CD4-positive, alpha-beta memory T cell (primary cell): ENCODE measurements around the gene RPAP3. TPM values are rescaled to one million over a fixed set of nuclear protein-coding genes. Genes with fewer than 3 reads are reported as not detected.
"Not testable (repeated sequence)": the region's sequence is repeated elsewhere in the genome, so short reads cannot be mapped to it uniquely, and the experiment has no call there.

Experiments
- CTCF ChIA-PET: fragments of 350-600 bp; sonication (Branson Sonifier 250); formaldehyde crosslinking; loops from one replicate; lab custom pipeline; 2021; ENCODE audit warnings: inconsistent platforms; ENCODE audit not compliant: partially characterized antibody; lab: Charles Lee
- POLR2A ChIA-PET: fragments of 350-600 bp; sonication (Branson Sonifier 250); formaldehyde crosslinking; loops from one replicate; lab custom pipeline; 2021; ENCODE audit not compliant: partially characterized antibody; lab: Charles Lee
- DNase-seq, 5 donors: peaks; one replicate each; pipeline versions ENCODE4 v3.0.0 to v3.0.0-alpha.2; 2020 to 2022; ENCODE audit warnings: mixed read lengths in 1 of 5
- H3K27ac ChIP-seq: one replicate; pipeline ENCODE4 v1.7.0; 2013; ENCODE audit warnings: low read depth, low read length
- H3K27me3 ChIP-seq: 2 replicates; pipeline ENCODE4 v1.7.0; 2013; ENCODE audit warnings: mild to moderate bottlenecking, low read length, moderate library complexity; ENCODE audit not compliant: insufficient read depth
- H3K36me3 ChIP-seq: 2 replicates; pipeline ENCODE4 v1.7.0; 2013; ENCODE audit warnings: mild to moderate bottlenecking, low read length, moderate library complexity; ENCODE audit not compliant: insufficient read depth
- H3K4me1 ChIP-seq: 2 replicates; pipeline ENCODE4 v1.7.0; 2013; ENCODE audit warnings: mild to moderate bottlenecking, low read length, moderate library complexity; ENCODE audit not compliant: insufficient read depth
- H3K4me3 ChIP-seq, 2 donors: one replicate each; pipeline ENCODE4 v1.7.0; 2013; ENCODE audit warnings: low read length in 2 of 2, mild to moderate bottlenecking in 1 of 2
- H3K9me3 ChIP-seq, 2 donors: one replicate each; pipeline ENCODE4 v1.7.0; 2013; ENCODE audit warnings: low read length in 2 of 2, control low read depth in 1 of 2; ENCODE audit not compliant: control insufficient read depth in 1 of 2
- H3K27ac Mint-ChIP-seq, 7 donors: one replicate each; pipeline ENCODE4 v1.8.0; 2020 to 2021; ENCODE audit warnings: mixed read lengths in 7 of 7, mild to moderate bottlenecking in 6 of 7, inconsistent platforms in 3 of 7, moderate library complexity in 3 of 7
- H3K27me3 Mint-ChIP-seq, 2 donors: one replicate each; pipeline ENCODE4 v1.8.0; 2020 to 2021; ENCODE audit warnings: mixed read lengths in 2 of 2
- H3K36me3 Mint-ChIP-seq, 2 donors: one replicate each; pipeline ENCODE4 v1.8.0; 2020 to 2021; ENCODE audit warnings: mixed read lengths in 2 of 2, inconsistent platforms in 1 of 2, mild to moderate bottlenecking in 1 of 2
- H3K4me1 Mint-ChIP-seq, 4 donors: one replicate each; pipeline ENCODE4 v1.8.0; 2020 to 2021; ENCODE audit warnings: mixed read lengths in 4 of 4, mild to moderate bottlenecking in 1 of 4
- H3K4me3 Mint-ChIP-seq, 8 donors: one replicate each; pipeline ENCODE4 v1.8.0; 2020 to 2021; ENCODE audit warnings: mixed read lengths in 8 of 8, mild to moderate bottlenecking in 7 of 8, moderate library complexity in 6 of 8, inconsistent platforms in 3 of 8
- H3K9me3 Mint-ChIP-seq, 8 donors: one replicate each; pipeline ENCODE4 v1.8.0; 2020 to 2021; ENCODE audit warnings: mixed read lengths in 8 of 8, mild to moderate bottlenecking in 5 of 8, inconsistent platforms in 3 of 8, moderate library complexity in 1 of 8
- intact Hi-C: fragments of 100-400 bp; cut with micrococcal nuclease; formaldehyde crosslinking; loops from one replicate; pipeline ENCODE4 v1.15.1; 2023
- polyA plus RNA-seq, 2 donors: library from polyadenylated mRNA; unstranded; fragments of 300-500 nt; fragmentation: Illumina TruSeq; gene quantifications; one replicate each; pipeline ENCODE4 v1.2.3, GENCODE V29; 2021
- total RNA-seq, 2 experiments: library from RNA; stranded (reverse); gene quantifications; one replicate each; pipeline ENCODE4 v1.2.3, GENCODE V29; 2021

RPAP3 gene
- total and polyA plus RNA-seq, 4 experiments from 2014 or later = 32.1 to 41.8 (median 37.1) TPM

DNA sequence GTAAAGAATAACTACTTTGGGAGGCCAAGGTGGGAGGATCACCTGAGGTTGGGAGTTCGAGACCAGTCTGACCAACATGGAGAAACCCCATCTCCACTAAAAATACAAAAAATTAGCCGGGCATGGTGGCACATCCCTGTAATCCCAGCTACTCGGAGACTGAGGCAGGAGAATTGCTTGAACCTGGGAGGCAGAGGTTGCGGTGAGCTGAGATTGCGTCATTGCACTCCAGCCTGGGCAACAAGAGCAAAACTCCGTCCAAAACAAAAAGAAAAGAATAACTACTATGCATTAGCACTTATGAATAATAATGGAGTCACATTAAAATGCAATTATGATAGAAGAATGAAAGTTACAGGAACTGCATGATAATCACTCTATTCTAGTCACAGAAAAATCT is 37.9 kb downstream of the RPAP3 start:
- H3K9me3 Mint-ChIP-seq, H3K4me1 Mint-ChIP-seq, CTCF ChIA-PET, intact Hi-C loops, H3K9me3 ChIP-seq, POLR2A ChIA-PET, H3K27ac ChIP-seq, H3K27me3 ChIP-seq, H3K4me3 ChIP-seq, H3K4me3 Mint-ChIP-seq, DNase-seq, H3K27ac Mint-ChIP-seq, H3K27me3 Mint-ChIP-seq, H3K4me1 ChIP-seq: not testable (repeated sequence)
- H3K36me3 ChIP-seq = peaks cover 21% of the 10 kb centered on the region
- peaks cover 37 to 64% of the 10 kb centered on the region in 2 donors for H3K36me3 Mint-ChIP-seq

DNA sequence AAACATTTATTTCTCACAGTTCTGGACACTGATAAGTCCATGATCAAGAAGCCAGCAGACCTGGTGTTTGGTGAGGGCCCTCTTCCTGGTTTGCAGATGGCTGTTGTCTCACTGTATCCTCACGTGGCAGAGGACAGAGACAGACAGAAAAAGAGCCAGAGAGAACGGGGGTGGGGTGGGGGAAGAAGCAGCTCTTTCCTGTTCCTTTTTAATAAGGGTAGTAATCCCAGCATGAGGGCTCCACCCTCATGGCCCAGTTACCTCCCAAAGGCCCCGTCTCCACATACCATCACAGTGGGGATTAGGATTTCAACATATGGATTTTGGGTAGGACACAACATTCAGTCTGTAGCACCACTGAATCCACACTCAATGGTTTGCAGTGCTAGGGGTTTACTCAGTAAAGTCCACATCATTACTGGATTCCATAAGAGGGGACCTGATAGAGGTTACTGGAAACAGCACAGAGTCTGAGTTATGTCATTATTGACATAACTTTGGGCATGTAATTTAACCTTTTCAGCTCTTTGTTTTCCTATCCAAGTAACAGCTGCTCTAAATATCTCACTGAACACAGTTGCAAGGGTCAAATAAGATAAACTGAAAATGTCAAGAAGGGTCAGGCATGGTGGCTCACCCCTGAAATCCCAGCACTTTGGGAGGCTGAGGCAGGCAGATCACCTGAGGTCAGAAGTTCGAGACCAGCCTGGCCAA is 53.2 kb downstream of the RPAP3 start:
- Histone ChIP-seq H3K27me3 (no peaks in the 10 kb centered on the region), H3K36me3 (no peaks in the 10 kb centered on the region), H3K27ac (no peak overlapping the region), H3K4me3 (no peak overlapping the region), H3K9me3 (no peaks in the 10 kb centered on the region), H3K4me1 (peaks cover 5% of the 10 kb centered on the region)
- no peak for DNase-seq
- H3K36me3 Mint-ChIP-seq = peaks cover 0 to 2% of the 10 kb centered on the region in 2 donors
- H3K27me3 Mint-ChIP-seq = no peaks in the 10 kb centered on the region
- ChIA-PET POLR2A (no interaction called here), CTCF (interaction anchor here (1.0 to 1.7 kb wide), 11 partner anchors 9 to 114 kb away, joined by 3 to 11 read pairs (median 5); no protein-coding TSS in a partner anchor)
- H3K4me1 Mint-ChIP-seq = peaks cover 5 to 10% (median 8%) of the 10 kb centered on the region in 4 donors
- intact Hi-C loops = loop anchor here (5.0 kb wide), 2 partner anchors 185 to 620 kb away; no protein-coding TSS in a partner anchor
- H3K9me3 Mint-ChIP-seq = no peaks in the 10 kb centered on the region
- peak overlapping the region in 3 of 7 donors; percentile 32 to 72 (median 38) for H3K27ac Mint-ChIP-seq
- H3K4me3 Mint-ChIP-seq = no peak overlapping the region

- H3K27me3 ChIP-seq = no peaks in the 10 kb centered on the region
- no peak overlapping the region for H3K4me3 ChIP-seq
- H3K4me1 Mint-ChIP-seq = peaks cover 5 to 10% (median 8%) of the 10 kb centered on the region in 4 donors
- no peaks in the 10 kb centered on the region for H3K9me3 Mint-ChIP-seq
- no peaks in the 10 kb centered on the region for H3K36me3 ChIP-seq
- DNase-seq = peak; percentile 55 to 64 (median 60)
- peaks cover 5% of the 10 kb centered on the region for H3K4me1 ChIP-seq
- H3K36me3 Mint-ChIP-seq = peaks cover 2 to 3% of the 10 kb centered on the region in 2 donors
- no peak overlapping the region for H3K27ac ChIP-seq
- no peaks in the 10 kb centered on the region for H3K9me3 ChIP-seq
- no peaks in the 10 kb centered on the region for H3K27me3 Mint-ChIP-seq
- peak overlapping the region in 6 of 7 donors; percentile 38 to 72 (median 70) for H3K27ac Mint-ChIP-seq
- H3K4me3 Mint-ChIP-seq = peak overlapping the region; percentile 37 to 77 (median 74)
- ChIA-PET CTCF (interaction anchor here (0.5 to 1.7 kb wide), 21 partner anchors 8 to 618 kb away, joined by 3 to 11 read pairs (median 4); partner anchors contain the start of gene SLC48A1), POLR2A (no interaction called here)
- intact Hi-C loops = loop anchor here (1.0 to 5.0 kb wide), 5 partner anchors 35 to 619 kb away; no protein-coding TSS in a partner anchor
These were observed 54.2 kb downstream of the RPAP3 start for GRCh38 chr12:47651368-47652254.

- H3K36me3 Mint-ChIP-seq = peaks cover 2 to 10% of the 10 kb centered on the region in 2 donors
These were observed 55.4 kb downstream of the RPAP3 start for GRCh38 chr12:47650469-47650868.

GRCh38 chr12:47649381-47649780 is 56.4 kb downstream of the RPAP3 start:
- H3K4me1 ChIP-seq = peaks cover 5% of the 10 kb centered on the region
- Mint-ChIP-seq H3K4me1 (peaks cover 5 to 10% (median 8%) of the 10 kb centered on the region in 4 donors), H3K9me3 (peaks cover 0 to 8% (median 7%) of the 10 kb centered on the region in 8 donors), H3K27ac (no peak overlapping the region), H3K27me3 (no peaks in the 10 kb centered on the region), H3K4me3 (no peak overlapping the region), H3K36me3 (peaks cover 9 to 18% of the 10 kb centered on the region in 2 donors)
- intact Hi-C loops = no loop called here
- no peak overlapping the region for H3K27ac ChIP-seq
- H3K27me3 ChIP-seq = no peaks in the 10 kb centered on the region
- no peak for DNase-seq
- H3K4me3 ChIP-seq = no peak overlapping the region
- ChIA-PET CTCF (interaction anchor here (1.1 to 1.3 kb wide), 2 partner anchors 10 to 13 kb away, joined by 4 read pairs; no protein-coding TSS in a partner anchor), POLR2A (no interaction called here)
- no peaks in the 10 kb centered on the region for H3K9me3 ChIP-seq
- H3K36me3 ChIP-seq = no peaks in the 10 kb centered on the region

More at GRCh38 chr12:47650469-47650868, 55.4 kb downstream of the RPAP3 start:
- H3K4me1 Mint-ChIP-seq = peaks cover 5 to 10% (median 8%) of the 10 kb centered on the region in 4 donors
- CTCF ChIA-PET = no interaction called here
- no peak for DNase-seq
- no peak overlapping the region for H3K4me3 Mint-ChIP-seq
- intact Hi-C loops = loop anchor here (5.0 kb wide), 2 partner anchors 187 to 618 kb away; no protein-coding TSS in a partner anchor
- POLR2A ChIA-PET = no interaction called here
- no peaks in the 10 kb centered on the region for H3K27me3 Mint-ChIP-seq
- no peaks in the 10 kb centered on the region for H3K9me3 Mint-ChIP-seq
- Histone ChIP-seq H3K9me3 (no peaks in the 10 kb centered on the region), H3K4me1 (peaks cover 5% of the 10 kb centered on the region), H3K27me3 (no peaks in the 10 kb centered on the region), H3K27ac (no peak overlapping the region), H3K36me3 (no peaks in the 10 kb centered on the region), H3K4me3 (no peak overlapping the region)
- H3K27ac Mint-ChIP-seq = peak overlapping the region in 1 of 7 donors; percentile 80

DNA sequence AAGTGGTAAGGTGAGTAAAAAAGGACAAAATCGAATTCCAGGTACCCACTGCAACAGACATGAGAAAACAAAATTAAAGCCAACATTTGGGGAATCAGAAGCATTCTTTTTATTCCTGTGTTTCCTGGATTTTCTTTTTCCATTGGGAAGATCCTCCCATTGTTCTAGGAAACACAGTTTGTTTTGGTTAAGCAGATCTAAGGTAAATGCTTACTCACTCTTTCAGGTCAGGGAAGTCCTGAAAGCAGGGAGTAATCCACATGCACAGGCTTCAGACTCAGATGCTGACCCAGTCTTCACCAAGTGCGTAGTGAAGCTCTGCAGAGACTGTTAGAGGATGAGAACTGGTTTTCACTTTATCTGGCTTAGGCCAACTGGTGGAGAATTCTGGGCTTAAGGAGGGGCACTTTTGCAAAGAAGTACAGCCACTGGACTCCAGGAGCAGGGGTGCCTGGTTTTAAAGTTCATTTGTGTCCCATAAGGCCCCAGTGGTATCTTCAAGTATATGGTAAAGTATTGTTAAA is 57.7 kb downstream of the RPAP3 start:
- Histone ChIP-seq H3K27me3 (no peaks in the 10 kb centered on the region), H3K27ac (no peak overlapping the region), H3K36me3 (no peaks in the 10 kb centered on the region), H3K4me1 (peaks cover 5% of the 10 kb centered on the region), H3K4me3 (no peak overlapping the region), H3K9me3 (no peaks in the 10 kb centered on the region)
- CTCF ChIA-PET = interaction anchor here (1.0 kb wide), 1 partner anchor 12 kb away, joined by 3 read pairs; no protein-coding TSS in a partner anchor
- Mint-ChIP-seq H3K27me3 (no peaks in the 10 kb centered on the region), H3K27ac (no peak overlapping the region), H3K9me3 (peaks cover 0 to 20% (median 16%) of the 10 kb centered on the region in 8 donors), H3K36me3 (peaks cover 16 to 26% of the 10 kb centered on the region in 2 donors), H3K4me1 (peaks cover 5 to 10% (median 8%) of the 10 kb centered on the region in 4 donors), H3K4me3 (no peak overlapping the region)
- no peak for DNase-seq
- intact Hi-C loops = no loop called here
- POLR2A ChIA-PET = no interaction called here
